Spleen (tissue), 11 donors: ENCODE data around the gene C6orf47. TPM values are rescaled to one million over a fixed set of nuclear protein-coding genes. Genes with fewer than 3 reads are reported as not detected.
A peak's percentile ranks its signal among the peaks of the same experiment; 100 is the strongest.

Experiments used
- DNase-seq: peaks from one replicate; pipeline ENCODE4 v3.0.0-alpha.2; 2020
- H3K27ac ChIP-seq, 8 donors: fragments of 200-600 bp; sonication (generic) in 7 of 8; 1 replicate in 4 of 8; 2 replicates in 4 of 8; pipeline versions ENCODE4 v1.5.0 to v1.8.0; 2016 to 2021; ENCODE audit warnings: inconsistent platforms in 4 of 8, mild to moderate bottlenecking in 4 of 8, moderate library complexity in 1 of 8
- H3K27me3 ChIP-seq, 7 donors: fragments of 200-600 bp; sonication (generic) in 6 of 7; replicated peaks in 1 of 7; 1 replicate in 4 of 7; 2 replicates in 3 of 7; pipeline versions ENCODE4 v1.5.0 to v1.8.0; 2016 to 2021; ENCODE audit warnings: inconsistent platforms in 3 of 7, mild to moderate bottlenecking in 1 of 7
- H3K36me3 ChIP-seq, 6 donors: fragments of 200-600 bp; sonication (generic) in 5 of 6; 1 replicate in 4 of 6; 2 replicates in 2 of 6; pipeline versions ENCODE4 v1.5.0 to v1.8.0; 2016 to 2021; ENCODE audit warnings: inconsistent platforms in 2 of 6
- H3K4me1 ChIP-seq, 6 donors: fragments of 200-600 bp; sonication (generic) in 5 of 6; 1 replicate in 3 of 6; 2 replicates in 3 of 6; pipeline versions ENCODE4 v1.5.0 to v1.8.0; 2016 to 2021; ENCODE audit warnings: inconsistent platforms in 3 of 6
- H3K4me3 ChIP-seq, 8 donors: fragments of 200-600 bp; sonication (generic) in 7 of 8; 1 replicate in 4 of 8; 2 replicates in 4 of 8; pipeline versions ENCODE4 v1.5.0 to v1.8.0; 2016 to 2021; ENCODE audit warnings: inconsistent platforms in 4 of 8, mild to moderate bottlenecking in 4 of 8, moderate library complexity in 2 of 8
- H3K9me3 ChIP-seq, 8 donors: fragments of 200-600 bp; sonication (generic) in 7 of 8; 1 replicate in 4 of 8; 2 replicates in 4 of 8; pipeline versions ENCODE4 v1.5.0 to v1.8.0; 2016 to 2021; ENCODE audit warnings: inconsistent platforms in 4 of 8
- POLR2A ChIP-seq, 3 donors: fragments of 450-650 bp; IDR thresholded peaks; one replicate each; pipeline ENCODE4 v1.5.1; 2017; ENCODE audit warnings: antibody characterized with exemption in 3 of 3, mild to moderate bottlenecking in 1 of 3
- POLR2AphosphoS5 ChIP-seq, 3 donors: sonication (generic); formaldehyde crosslinking; IDR thresholded peaks; one replicate each; pipeline ENCODE4 v1.5.1; 2017; ENCODE audit warnings: antibody characterized with exemption in 3 of 3
- WGBS, 5 donors: extraction: QIAGEN DNeasy Blood & Tissue Kit in 3 of 5; methylation state at CpG; one replicate each; pipeline versions ENCODE4 v1.1.5 to v1.1.7; 2013 to 2018; 5-methylcytosine and 5-hydroxymethylcytosine counted together
- intact Hi-C: fragments of 100-400 bp; cut with DNase I; formaldehyde crosslinking; loops from one replicate; pipeline ENCODE4 v1.15.0; 2023; ENCODE audit warnings: low total_unique reads
- polyA plus RNA-seq, 3 donors: library from polyadenylated mRNA; stranded (reverse); fragments of 200-250 nt; gene quantifications; one replicate each; pipeline ENCODE4 v1.2.1, GENCODE V29; 2013
- total RNA-seq, 7 donors: library from RNA; depleted of rRNA in 3 of 7; stranded (reverse); fragments of >200 nt in 3 of 7; fragmentation: NEBNext Ultra II Directional in 4 of 7; extraction: Animal tissue kit (Norgen Biotek cat#: 25700) in 4 of 7; gene quantifications; one replicate each; pipeline versions ENCODE4 v1.1.0 to v1.2.1, GENCODE V29; 2016 to 2021
- TF ChIP-seq, protein P1 (sequence below), 11 experiments: fragments of 200-600 bp in 7 of 11; fragments of 450-650 bp in 4 of 11; sonication (generic) in 4 of 11; IDR thresholded peaks in 8 of 11; conservative IDR thresholded peaks in 3 of 11; 1 replicate in 7 of 11; 2 replicates in 4 of 11; pipeline versions ENCODE4 v1.4.0 to v1.8.0; 2016 to 2021; ENCODE audit warnings: antibody characterized with exemption in 11 of 11, inconsistent platforms in 4 of 11, mild to moderate bottlenecking in 1 of 11
- donor health status: healthy with polysubstance abuse.
- donor health status: DM: no; HTN: no; CAD: no; lungs with moderate emphysema.
- donor health status: DM: no; HTN: no; CAD: no.
- donor health status: Bipolar disorder and iron deficiency.
- donor health status: healthy.
- donor health status: DM: no; HTN: no; CAD: no.
- donor health status: DM: yes; HTN: yes; CAD: no.

C6orf47 gene
- total and polyA plus RNA-seq, 10 donors: 12.2 to 37.4 (median 26.6) TPM

DNA sequence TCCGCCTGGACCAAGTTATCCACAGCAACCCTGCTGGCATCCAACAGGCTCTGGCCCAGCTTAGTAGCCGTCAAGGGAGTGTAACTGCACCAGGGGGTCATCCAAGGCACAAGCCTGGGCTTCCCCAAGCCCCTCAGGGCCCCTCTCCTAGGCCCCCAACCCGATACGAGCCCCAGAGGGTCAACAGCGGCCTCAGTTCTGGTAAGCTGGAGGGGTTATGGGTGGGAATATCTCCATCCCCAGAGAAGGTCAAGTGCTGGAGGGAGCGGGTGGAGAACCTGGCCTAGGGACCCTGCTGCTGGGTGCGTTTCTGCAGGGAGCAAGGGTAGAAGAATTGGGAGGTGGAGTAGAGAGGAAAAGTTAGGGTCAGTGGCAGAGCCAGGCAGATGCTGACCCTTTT is 27.1 kb downstream of the C6orf47 start:
- Histone ChIP-seq H3K36me3 (peaks cover 0 to 100% (median 100%) of the 10 kb centered on the region in 6 donors), H3K4me3 (no peak overlapping the region), H3K9me3 (no peaks in the 10 kb centered on the region), H3K27me3 (no peaks in the 10 kb centered on the region), H3K4me1 (peaks cover 0 to 6% (median 0%) of the 10 kb centered on the region in 6 donors), H3K27ac (no peak overlapping the region)
- DNase-seq: no peak
- 91 to 97% (median 96%) methylated on average over 7 of the region's 7 CpGs for WGBS, 5 donors
- TF ChIP-seq, protein P1, sequence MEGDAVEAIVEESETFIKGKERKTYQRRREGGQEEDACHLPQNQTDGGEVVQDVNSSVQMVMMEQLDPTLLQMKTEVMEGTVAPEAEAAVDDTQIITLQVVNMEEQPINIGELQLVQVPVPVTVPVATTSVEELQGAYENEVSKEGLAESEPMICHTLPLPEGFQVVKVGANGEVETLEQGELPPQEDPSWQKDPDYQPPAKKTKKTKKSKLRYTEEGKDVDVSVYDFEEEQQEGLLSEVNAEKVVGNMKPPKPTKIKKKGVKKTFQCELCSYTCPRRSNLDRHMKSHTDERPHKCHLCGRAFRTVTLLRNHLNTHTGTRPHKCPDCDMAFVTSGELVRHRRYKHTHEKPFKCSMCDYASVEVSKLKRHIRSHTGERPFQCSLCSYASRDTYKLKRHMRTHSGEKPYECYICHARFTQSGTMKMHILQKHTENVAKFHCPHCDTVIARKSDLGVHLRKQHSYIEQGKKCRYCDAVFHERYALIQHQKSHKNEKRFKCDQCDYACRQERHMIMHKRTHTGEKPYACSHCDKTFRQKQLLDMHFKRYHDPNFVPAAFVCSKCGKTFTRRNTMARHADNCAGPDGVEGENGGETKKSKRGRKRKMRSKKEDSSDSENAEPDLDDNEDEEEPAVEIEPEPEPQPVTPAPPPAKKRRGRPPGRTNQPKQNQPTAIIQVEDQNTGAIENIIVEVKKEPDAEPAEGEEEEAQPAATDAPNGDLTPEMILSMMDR (IDR thresholded peaks at IDR 0.05 in 8 of 11, conservative IDR thresholded peaks at IDR 0.05 in 3 of 11): no peak
- TF ChIP-seq POLR2A (IDR thresholded peaks at IDR 0.05): no peak
- TF ChIP-seq POLR2AphosphoS5 (IDR thresholded peaks at IDR 0.05): peak; percentile 20 to 55 (median 29)
- intact Hi-C loops: no loop called here

DNA sequence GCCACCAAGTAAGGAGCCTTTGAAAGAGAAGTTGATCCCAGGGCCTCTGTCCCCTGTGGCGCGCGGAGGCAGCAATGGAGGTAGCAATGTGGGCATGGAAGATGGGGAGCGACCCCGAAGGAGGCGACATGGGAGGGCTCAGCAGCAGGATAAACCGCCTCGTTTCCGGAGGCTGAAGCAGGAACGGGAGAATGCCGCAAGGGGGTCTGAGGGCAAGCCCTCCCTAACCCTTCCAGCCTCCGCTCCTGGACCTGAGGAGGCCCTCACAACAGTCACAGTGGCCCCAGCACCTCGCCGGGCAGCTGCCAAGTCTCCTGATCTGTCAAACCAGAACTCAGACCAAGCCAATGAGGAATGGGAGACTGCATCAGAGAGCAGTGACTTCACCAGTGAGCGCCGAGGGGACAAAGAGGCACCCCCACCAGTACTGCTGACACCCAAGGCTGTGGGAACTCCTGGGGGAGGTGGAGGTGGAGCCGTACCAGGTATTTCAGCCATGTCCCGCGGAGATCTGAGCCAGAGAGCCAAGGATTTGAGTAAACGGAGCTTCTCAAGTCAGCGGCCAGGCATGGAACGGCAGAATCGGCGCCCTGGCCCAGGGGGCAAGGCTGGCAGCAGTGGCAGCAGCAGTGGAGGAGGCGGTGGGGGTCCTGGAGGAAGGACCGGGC is 28.2 kb downstream of the C6orf47 start:
- WGBS, 5 donors: 92 to 97% (median 94%) methylated on average over 24 to 26 of the region's 26 CpGs
- Histone ChIP-seq H3K4me3 (no peak overlapping the region), H3K9me3 (no peaks in the 10 kb centered on the region), H3K4me1 (peaks cover 0 to 6% (median 0%) of the 10 kb centered on the region in 6 donors), H3K27me3 (no peaks in the 10 kb centered on the region), H3K27ac (no peak overlapping the region), H3K36me3 (peaks cover 0 to 100% (median 100%) of the 10 kb centered on the region in 6 donors)
- intact Hi-C loops: no loop called here
- no peak for DNase-seq
- TF ChIP-seq POLR2AphosphoS5 (IDR thresholded peaks at IDR 0.05) (peak; percentile 47 to 79 (median 49)), POLR2A (IDR thresholded peaks at IDR 0.05) (no peak)
- TF ChIP-seq, protein P1 (IDR thresholded peaks at IDR 0.05 in 8 of 11, conservative IDR thresholded peaks at IDR 0.05 in 3 of 11): no peak

DNA sequence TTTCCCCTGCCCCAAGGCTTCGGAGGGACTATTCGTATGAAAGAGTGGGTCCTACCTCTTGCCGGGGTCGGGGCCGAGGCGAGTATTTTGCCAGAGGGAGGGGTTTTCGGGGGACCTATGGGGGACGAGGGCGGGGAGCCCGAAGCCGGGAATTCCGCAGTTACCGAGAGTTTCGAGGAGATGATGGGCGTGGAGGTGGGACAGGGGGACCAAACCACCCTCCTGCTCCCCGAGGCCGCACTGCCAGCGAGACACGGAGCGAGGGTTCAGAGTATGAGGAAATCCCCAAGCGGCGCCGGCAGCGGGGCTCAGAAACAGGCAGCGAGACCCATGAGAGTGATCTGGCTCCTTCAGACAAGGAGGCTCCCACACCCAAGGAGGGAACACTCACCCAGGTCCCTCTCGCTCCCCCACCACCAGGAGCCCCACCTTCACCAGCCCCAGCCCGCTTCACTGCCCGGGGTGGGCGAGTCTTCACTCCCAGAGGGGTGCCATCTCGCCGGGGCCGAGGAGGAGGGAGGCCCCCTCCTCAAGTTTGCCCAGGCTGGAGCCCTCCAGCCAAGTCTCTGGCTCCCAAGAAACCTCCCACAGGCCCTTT is 28.8 kb downstream of the C6orf47 start:
- no peak overlapping the region for H3K4me3 ChIP-seq
- no peak for DNase-seq
- no peaks in the 10 kb centered on the region for H3K9me3 ChIP-seq
- H3K4me1 ChIP-seq: peaks cover 0 to 6% (median 0%) of the 10 kb centered on the region in 6 donors
- peaks cover 0 to 100% (median 100%) of the 10 kb centered on the region in 6 donors for H3K36me3 ChIP-seq
- 87 to 92% (median 91%) methylated on average over 31 to 32 of the region's 32 CpGs for WGBS, 5 donors
- intact Hi-C loops: no loop called here
- no peaks in the 10 kb centered on the region for H3K27me3 ChIP-seq
- TF ChIP-seq, protein P1 (IDR thresholded peaks at IDR 0.05 in 8 of 11, conservative IDR thresholded peaks at IDR 0.05 in 3 of 11): no peak
- TF ChIP-seq POLR2A (IDR thresholded peaks at IDR 0.05) (no peak), POLR2AphosphoS5 (IDR thresholded peaks at IDR 0.05) (peak; percentile 17 to 80 (median 37))
- no peak overlapping the region for H3K27ac ChIP-seq

DNA sequence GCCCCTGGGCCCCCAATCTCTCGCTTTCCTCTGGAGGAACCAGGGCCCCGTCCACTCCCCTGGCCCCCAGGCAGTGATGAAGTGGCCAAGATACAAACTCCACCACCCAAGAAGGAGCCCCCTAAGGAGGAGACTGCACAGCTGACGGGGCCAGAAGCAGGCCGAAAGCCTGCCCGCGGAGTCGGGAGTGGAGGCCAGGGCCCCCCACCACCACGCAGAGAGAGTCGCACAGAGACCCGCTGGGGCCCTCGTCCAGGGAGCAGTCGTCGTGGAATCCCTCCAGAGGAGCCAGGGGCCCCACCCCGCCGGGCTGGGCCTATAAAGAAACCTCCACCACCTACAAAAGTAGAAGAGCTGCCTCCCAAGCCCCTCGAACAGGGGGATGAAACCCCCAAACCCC is 29.4 kb downstream of the C6orf47 start:
- H3K4me3 ChIP-seq: no peak overlapping the region
- intact Hi-C loops: no loop called here
- 88 to 96% (median 92%) methylated on average over 7 to 16 of the region's 16 CpGs for WGBS, 5 donors
- H3K4me1 ChIP-seq: peaks cover 0 to 6% (median 0%) of the 10 kb centered on the region in 6 donors
- no peaks in the 10 kb centered on the region for H3K9me3 ChIP-seq
- no peak for TF ChIP-seq POLR2A (IDR thresholded peaks at IDR 0.05)
- no peak for TF ChIP-seq POLR2AphosphoS5 (IDR thresholded peaks at IDR 0.05)
- TF ChIP-seq, protein P1 (IDR thresholded peaks at IDR 0.05 in 8 of 11, conservative IDR thresholded peaks at IDR 0.05 in 3 of 11): no peak
- H3K36me3 ChIP-seq: peaks cover 0 to 100% (median 100%) of the 10 kb centered on the region in 6 donors
- no peaks in the 10 kb centered on the region for H3K27me3 ChIP-seq
- no peak for DNase-seq
- H3K27ac ChIP-seq: no peak overlapping the region
